HG02973 (cell line): ENCODE results near the gene GARNL3.
A peak's percentile ranks its signal among the peaks of the same experiment; 100 is the strongest.

Source experiments
- ATAC-seq: cut with Tn5 transposase; IDR thresholded peaks from one replicate; pipeline ENCODE4 v1.9.1; 2021; ENCODE audit warnings: moderate library complexity; ENCODE audit not compliant: unreplicated experiment

GARNL3 gene

GRCh38 chr9:127370672-127371648 lies 106.4 kb downstream of the GARNL3 start:
- no peak for ATAC-seq

DNA sequence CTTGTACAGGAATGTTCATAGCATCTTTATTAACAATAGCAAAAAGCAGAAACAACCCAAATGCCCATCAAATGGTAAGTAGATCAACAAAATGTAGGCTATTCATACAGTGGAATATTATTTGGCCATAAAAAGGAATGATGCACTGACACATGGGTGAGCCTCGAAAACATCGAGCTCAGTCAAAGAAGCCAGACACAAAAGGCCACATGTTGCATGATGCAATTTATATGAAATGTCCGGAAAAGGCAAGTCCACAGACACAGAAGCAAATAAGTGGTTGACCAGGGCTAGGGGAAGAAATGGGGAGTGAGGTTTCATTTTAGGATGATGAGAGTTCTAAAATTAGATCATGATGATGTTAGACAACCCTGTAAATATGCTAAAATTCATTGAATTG lies 115.9 kb downstream of the GARNL3 start:
- no peak for ATAC-seq

DNA sequence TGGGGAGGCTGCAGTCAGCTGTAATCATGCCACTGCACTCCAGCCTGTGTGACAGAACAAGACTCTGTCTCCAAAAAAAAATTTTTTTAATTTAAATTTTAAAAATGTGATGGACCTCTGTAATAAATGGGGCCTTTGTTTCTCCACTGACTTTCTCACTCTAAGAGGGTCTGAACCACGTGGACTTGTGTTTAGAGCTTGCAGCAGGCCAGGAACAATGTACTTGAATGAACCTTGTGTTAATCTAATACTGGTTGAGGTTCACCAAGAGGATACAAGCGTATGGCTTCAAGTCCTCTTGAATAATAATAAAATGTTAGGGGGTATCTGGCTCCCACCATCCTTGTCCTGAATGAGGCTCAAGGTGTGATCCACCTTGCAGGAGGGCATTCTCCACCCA lies 118.0 kb downstream of the GARNL3 start:
- ATAC-seq: no peak

DNA sequence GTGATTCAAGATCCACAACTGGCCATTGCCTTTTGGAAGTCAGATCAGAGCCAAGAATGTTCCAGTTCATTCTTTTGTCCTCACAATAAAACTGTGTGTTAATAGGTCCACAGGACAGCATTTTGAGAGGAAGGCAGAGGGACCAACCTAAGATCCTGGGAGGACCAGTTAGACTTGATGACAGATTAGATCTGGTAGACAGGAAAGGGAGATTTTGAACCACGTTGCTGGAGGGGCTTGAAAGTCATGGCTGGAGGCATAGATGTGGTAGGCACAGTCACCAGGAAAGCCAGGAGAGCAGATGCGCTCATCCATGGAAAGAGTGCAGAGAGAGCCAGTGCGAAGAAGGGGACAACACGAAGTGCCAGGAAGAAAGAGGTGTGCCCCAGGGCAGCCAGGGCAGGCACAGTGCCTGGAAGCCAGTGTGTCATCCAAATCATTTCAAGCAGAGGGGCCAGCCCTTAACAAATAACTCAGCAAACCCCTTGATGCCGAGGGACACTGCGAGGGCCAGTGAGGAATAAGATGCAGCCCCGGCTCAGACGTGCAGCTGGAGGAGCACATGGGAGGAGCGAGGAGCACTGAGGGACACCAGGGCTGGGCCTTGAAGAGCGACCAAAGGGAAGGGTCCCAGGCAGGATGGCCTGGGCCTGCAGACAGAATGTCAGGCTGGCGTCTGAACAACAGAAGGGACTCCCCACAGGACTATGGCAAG lies 119.6 kb downstream of the GARNL3 start:
- ATAC-seq: no peak

- ATAC-seq: no peak
These were observed 120.3 kb downstream of the GARNL3 start for GRCh38 chr9:127384901-127385300.

DNA sequence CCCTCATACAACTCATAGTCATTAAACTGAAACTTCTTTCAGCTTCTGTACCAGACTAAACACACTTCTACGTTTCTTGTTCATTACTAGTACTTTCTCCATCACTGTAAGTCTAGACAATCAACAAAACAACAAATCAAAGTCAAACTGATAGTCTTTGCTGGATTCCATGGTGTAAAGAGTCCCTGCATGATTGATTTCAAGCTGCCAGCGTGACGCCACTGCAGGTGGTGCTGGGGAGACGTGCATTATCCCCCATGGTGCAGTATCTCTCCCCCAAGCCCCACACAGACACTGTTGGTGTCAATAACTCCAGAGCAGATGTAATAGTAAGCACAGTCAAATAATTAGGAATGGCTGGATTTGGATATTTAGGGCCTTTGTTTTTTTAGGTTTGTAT lies 121.7 kb downstream of the GARNL3 start:
- no peak for ATAC-seq

GRCh38 chr9:127386981-127387380 lies 122.4 kb downstream of the GARNL3 start:
- no peak for ATAC-seq

- ATAC-seq: peak; percentile 74
These were observed 123.7 kb downstream of the GARNL3 start for GRCh38 chr9:127388037-127388855.

DNA sequence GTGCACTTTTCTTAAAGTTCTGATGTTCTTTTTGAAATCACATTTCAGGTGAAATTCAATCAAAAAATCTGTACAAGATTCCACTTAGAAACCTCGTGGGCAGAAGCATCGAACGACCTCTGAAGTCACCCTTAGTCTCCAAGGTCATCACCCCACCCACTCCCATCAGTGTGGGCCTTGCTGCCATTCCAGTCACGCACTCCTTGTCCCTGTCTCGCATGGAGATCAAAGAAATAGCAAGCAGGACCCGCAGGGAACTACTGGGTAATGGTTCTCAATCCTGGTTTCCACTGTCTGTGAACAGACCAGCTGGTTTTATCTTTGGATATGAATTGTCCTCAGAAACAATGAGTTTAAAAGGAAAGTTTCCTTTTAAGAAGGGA lies 124.3 kb downstream of the GARNL3 start:
- ATAC-seq: no peak

GRCh38 chr9:127389381-127390247 lies 125.0 kb downstream of the GARNL3 start:
- ATAC-seq: no peak

DNA sequence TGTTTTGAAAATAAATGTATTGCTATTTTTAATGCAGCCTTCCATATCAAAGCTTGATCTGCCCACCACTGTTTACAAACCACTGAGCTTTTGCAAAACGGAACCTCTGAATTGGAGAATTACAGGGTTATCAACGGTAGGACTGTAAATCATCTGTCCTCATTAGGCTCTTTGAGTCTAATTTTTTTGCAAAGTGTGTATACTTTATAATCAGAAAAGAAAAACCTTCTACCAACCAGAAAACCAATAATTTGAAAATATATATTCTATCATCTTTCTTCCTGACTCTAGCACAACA lies 125.6 kb downstream of the GARNL3 start:
- ATAC-seq: no peak

GRCh38 chr9:127390563-127390962 lies 126.0 kb downstream of the GARNL3 start:
- ATAC-seq: no peak

DNA sequence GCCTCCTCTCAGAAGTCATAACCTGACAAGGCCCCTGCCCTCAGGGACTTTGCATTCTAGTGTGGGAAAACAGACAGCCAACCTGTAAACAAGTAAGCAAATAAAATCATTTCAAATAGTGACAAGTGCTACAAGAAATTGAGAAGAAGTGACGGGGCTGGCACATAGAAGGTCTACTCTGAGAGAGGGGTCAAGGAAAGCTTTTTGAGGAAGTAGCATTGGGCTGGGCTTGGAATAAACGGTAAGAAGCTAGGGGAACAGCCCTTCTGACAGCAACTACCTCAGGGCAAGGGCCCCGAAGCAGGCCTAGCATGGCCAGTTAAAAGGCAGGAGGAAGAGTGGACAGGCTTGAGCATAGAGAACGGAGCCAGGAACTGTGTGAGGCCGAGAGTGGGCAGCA lies 127.6 kb downstream of the GARNL3 start:
- ATAC-seq: no peak

DNA sequence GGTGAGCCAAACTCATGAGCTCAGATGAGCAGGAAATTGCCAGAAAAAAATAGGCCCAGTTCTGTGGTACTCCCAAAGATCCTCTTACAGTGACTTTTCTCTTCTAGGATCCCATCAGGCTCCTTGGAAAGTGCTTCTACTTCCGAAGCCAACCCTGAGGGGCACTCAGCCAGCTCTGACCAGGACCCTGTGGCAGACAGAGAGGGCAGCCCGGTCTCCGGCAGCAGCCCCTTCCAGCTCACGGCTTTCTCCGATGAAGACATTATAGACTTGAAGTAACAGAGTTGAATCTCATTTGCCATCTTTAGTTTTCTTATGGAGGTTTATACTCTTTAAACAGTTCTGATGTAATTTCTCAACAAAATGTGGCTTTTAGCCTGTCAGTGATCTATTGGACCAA lies 128.4 kb downstream of the GARNL3 start:
- ATAC-seq: no peak

DNA sequence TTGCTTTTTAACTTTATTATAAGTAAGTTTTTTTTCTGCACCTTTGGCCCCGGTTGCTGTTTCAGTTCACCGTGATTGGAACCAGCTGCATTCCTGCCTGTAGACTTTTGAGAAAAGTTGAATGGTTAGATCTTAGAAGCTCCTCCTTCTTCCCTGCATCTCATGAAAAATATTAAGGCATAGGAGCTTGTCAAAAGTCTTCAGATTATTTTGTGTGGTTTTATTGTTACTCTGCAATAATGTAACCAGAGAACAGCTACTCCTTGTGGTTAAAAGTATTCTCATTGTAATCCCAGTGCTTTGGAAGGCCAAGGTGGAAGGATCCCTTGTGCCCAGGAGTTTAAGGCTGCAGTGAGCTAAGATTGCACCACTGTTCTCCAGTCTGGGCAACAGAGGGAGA lies 129.1 kb downstream of the GARNL3 start:
- ATAC-seq: no peak

DNA sequence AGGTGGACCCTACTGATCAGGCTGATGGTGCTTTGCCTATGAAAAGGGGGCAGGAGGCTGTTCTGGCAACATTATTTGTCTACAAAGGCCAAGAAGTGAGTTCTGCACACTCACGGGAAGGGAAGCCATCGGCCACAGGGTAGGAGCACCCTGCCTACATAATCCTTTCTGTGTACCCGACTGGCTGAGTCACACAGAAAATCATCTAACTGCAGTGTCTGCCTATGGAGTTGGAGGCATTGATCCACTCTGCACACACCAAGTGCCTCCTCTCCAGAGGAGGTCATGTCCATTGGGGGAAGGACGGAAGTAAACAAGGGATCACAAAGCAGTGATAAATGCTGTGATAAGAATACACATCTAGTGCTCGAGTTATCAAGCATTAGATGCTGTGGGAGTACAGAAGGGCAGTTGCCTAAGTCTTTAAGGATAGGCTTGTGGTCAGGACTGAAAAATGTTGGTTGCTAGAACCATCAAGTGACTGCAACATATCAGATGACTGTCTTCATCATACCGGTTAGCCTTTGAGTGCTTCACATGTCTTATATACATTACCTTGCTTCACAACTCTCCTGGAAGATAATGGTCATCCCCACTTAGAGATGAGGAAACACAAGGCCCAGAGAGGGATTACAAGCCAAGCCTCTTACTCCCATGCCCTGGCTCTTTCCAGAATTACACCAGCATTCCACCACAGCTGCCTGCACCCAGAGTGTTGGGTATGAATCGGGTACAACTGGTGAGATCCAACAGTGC lies 131.1 kb downstream of the GARNL3 start:
- no peak for ATAC-seq

DNA sequence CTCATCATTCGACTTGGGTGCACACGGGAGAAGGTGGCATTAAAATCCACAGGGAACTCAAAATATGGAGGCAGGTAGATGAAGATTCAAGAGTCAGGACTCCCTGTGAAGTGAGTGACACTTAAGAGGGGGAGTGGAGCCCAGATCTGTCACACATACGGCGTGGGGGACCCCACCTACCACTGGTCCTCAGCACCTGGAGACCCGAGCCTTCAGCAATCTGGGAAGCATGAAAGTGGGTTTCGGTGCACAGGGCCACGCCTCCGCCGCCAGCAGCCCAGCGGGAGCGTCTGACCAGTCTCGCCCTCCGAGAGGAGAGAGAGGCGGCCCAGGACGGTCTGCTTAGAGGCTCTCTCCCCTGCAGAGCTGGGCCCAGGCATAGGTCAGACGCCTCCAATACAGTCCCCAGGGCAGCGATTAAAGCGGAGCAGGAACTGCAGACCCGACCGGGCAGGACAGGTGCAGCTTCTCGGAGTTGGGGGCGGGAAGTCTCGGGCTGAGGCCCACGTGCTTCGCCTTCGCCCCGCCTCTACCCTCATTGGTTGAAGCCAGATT lies 131.8 kb downstream of the GARNL3 start:
- ATAC-seq: no peak

- ATAC-seq: peak; percentile 94
These were observed 132.5 kb downstream of the GARNL3 start, which contains the start of gene SLC2A8 for GRCh38 chr9:127396808-127397645. TSS of gene SLC2A8 (plus strand) at chr9:127397169. CDS start at chr9:127397231, 62 bp downstream.
